GM18520 (cell line): ENCODE measurements around the gene IGFBP4.

Experiments used
- ATAC-seq: cut with Tn5 transposase; IDR thresholded peaks from one replicate; pipeline ENCODE4 v1.9.1; 2021; ENCODE audit not compliant: unreplicated experiment

The IGFBP4 gene

DNA sequence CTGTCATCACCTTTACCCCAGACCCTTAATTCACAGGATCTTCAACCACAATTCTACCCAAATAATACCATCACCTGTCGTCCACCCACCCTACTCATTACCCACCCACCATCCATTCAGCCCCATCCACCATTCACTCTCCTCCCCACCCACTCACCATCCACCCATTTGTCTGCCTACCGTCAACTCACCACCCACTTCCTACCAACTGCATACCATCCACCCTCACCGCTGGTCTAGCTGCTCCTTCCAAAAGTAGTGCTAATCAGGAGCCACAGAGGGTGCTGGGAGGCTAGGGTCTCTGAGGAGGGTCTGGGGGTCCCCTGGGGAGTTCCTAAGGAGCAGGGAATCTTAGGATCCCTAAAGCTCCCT, 12.0 kb upstream of the IGFBP4 start:
- ATAC-seq, result no peak

DNA sequence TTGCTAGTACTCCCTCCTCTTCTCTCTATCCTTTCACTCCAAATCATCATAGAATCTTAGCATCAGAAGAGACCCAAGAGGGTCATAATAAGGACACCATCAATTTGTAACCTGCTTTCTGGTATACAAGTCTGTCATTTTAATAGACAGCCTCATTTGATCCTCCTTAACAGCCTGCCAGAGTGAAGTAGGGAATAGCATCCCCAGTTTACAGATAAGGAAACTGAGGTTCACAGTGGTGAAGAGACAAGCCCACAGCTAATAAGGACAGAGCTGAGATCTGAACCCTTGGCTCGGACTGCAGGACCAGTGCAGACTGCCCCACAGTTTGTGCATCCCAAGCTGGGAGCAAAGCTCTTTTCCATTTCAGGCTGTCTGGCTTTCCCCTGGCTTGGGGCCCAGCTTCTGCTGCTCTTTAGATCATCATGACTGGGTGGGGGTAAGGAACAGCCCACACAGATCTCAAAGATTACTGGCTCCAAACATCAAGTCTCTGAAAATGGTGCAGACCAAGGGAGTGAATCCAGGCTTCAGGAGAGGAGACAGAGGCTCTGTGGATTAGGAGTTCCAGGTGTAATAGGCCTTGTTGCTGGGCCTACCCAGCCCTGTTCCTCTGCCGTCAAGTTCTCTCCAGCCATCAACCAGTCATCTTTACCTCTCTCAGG, 10.3 kb upstream of the IGFBP4 start:
- no peak for ATAC-seq

DNA sequence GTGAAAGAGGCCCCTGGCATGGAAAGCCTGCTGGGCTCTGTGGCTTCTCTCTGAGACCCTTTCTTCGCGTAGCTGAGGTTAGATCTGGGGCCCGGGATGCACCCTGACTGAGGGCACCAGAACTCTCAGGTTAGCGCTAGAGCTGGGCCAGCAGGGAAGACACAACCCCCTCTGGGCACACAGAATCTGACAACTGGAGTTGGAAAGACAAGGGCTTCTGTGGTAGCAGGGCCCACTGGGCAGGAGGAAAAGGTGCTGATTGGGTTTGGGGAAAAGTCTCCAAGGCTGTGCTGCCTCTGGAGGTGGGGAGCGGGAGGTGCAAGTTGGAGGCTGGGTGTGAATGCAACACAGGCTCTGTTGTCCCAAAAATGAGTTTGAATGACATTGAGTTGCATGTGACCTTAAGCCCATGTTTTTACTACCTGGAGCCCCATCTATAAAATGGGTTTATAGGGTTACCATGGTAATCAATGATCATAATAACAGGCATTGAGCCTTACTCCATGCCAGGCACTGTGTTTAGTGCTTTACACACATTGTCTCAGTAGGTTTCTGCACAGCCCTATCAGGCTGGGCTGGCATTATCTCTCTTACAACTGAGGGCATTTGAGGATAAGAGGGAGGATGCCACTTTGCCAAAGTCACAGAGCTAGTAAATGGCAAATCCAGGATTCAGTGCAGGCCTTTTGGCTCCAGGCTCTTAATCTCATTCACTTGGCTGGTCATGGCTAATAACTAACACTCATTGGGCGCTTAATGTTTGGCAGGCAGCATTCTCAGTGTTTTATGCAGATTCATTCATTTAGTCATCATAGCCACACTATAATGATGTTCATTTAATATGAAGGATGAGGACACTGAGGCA, 9.5 kb upstream of the IGFBP4 start:
- ATAC-seq, result no peak

DNA sequence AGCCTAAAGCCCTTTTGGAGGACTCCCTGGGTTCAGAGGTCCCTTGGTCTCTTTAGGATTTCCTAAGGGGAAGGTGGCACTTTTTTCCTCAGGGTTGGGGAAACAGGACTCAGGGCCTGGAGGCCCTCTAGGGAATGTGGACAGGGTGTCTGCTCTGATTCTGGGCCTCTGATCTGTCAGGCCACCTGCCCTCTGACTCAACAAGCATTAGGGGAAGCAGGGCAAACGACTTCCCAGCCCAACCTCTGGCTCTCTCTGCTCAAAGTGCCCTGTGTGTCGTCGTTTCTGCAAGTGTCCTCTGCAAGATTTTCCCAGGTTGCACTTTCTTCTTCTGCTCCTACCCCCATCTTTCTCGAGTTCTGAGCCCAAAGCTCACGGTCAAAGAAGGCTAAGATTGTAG, 6.6 kb upstream of the IGFBP4 start:
- ATAC-seq, result no peak

DNA sequence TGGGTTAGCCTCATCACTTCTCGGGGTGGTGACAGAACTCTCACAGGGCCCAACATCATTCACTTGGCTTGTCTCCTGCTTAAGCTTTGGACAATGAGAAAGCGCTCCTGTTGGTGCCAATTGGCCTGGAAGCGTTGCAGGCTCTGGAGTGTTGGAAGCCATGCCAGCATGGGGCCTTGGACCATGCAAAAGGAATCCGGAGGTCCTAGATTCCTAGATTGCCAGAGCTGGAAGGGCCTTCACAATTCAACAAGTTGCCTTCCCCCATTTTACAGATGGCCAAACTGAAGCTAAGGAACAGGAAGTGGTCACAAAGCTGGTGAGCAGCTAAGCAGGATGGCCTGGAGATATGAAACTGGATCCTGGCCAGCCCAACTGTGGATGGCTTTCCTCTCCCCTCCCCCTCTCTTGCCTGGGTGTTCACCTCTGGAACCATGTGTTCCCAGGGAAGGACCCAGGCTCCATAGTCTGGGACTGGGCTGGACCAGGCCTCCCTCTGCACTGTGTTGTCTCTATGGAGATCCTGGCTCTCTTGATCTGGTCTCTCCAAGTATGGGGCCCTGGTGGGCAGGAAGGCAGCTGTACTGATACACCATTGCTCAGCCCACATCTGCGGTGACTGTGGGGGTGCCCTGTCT, 6.0 kb upstream of the IGFBP4 start:
- ATAC-seq, result no peak

DNA sequence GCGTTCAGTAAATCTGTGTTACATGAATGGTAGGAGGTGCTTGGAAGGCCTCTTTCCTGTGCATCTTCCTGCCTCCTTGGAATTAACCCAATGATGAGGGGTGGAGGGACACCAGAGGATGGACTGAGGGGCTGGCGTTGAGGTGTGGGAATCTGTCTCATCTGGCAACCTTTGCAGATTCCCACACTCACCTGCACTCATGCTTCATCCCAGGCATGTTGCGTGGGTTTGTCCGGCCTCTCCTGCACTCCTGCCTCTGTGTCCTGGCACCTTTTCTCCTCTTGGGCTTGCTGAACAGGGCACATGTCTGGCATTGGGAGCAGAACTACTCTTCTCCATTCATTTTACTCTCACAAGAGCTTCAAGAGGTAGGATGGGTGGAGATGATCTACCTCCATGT, 3.1 kb upstream of the IGFBP4 start:
- ATAC-seq, result no peak

DNA sequence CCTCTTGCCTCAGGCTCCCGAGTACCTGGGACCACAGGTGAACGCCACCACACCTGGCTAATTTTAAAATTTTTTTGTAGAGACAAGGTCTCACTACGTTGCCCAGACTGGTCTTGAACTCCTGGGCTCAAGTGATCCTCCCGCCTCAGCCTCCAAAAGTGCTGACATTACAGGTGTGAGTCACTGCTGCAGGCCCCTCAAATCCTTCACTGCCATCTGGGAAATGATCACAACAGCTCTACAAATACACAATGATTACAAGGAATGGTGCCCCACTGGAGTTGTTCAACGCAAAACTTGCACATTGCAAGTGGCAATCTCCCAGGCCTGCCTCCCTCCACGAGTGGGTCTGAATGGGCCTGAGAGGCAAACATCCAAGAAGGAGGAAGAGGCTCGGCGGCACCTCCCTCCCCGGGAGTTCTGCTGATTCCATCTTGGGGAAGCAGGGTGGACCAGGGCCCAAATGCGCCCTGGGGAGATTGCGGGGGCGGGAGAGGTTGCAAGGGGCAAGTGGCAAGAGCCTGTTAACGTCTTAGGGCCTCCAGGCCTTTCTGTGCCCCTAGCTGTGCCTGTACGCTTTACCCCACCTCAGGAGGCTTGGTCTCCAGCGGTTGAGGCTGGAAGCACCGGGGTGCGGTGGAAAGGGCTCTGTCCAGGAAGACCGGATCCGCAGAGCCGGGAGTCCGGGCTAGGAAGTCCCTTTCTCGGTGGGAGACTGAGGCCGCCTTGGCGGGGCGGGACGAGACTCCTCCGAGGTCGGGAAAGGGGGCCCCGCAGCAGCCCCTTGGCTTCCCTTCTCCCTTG, 656 bp upstream of the IGFBP4 start:
- ATAC-seq, result no peak

DNA sequence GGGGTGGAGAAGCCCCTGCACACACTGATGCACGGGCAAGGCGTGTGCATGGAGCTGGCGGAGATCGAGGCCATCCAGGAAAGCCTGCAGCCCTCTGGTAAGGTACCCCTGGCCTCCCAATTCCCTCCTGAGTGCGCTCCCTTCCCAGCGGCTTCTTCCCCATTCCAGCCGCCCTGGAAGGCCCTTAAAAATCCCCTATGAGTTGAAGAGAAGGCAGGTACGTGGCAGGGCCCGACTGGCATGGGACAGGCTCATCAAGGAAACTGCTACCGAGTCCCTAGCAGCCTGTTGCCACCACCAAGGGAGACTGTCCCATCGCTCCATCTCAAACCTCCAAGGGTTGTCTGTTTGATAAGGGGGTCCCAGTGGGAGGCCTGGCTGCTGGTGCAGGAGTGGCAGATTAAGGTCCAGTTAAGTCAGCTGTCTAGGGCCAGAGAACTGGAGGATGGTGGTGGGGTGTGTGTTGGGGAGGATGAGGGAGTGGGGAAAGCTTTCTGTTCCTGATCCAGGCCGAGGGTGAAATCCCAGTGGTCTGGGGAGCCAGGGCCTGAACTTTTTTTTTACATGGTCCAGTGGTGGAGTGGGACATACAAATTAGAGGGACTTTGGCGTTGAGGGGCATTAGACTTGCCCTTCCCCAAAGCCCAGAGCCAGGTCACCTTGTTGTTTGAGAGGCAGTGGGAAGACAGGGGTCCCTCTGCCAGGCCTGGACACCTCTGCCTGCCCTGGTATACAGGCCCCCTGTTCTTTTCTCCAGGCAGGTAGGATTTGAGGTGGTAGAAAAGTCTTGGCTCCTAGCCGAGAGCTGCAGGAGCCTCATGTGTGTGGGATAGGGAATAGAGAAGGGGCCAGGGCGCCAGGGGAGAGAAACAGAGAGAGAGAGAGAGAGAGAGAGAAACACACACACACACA, 994 bp downstream of the IGFBP4 start:
- no peak for ATAC-seq

DNA sequence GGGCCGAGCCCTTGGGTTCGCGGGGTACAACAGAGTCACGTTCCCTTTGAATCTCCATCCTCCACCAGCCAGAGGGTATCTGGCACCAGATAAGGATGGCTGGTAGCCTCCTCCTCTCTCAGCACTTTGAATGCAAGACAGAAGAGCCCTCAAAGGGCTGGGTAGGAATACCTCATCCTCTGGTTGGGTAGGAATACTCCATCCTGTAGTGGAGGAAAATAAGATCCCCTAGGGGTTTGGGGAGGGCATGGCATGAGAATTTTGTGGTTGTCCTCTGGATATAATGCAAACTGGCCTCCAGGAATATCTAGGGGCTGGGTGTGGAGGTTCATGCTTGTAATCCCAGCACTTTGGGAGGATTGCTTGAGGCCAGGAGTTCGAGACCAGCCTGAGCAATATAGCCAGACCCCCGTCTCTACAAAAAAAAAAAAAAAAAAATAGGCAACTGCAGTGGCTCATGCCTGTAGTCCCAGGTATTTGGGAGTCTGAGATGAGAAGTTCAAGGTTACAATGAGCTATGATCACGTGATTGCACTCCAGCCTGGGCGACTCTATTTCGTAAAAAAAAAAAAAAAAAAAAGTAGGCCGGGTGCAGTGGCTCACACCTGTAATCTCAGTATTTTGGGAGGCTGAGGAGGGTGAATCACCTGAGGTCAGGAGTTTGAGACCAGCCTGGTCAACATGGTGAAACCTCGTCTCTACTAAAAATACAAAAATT, 2.7 kb downstream of the IGFBP4 start:
- no peak for ATAC-seq

DNA sequence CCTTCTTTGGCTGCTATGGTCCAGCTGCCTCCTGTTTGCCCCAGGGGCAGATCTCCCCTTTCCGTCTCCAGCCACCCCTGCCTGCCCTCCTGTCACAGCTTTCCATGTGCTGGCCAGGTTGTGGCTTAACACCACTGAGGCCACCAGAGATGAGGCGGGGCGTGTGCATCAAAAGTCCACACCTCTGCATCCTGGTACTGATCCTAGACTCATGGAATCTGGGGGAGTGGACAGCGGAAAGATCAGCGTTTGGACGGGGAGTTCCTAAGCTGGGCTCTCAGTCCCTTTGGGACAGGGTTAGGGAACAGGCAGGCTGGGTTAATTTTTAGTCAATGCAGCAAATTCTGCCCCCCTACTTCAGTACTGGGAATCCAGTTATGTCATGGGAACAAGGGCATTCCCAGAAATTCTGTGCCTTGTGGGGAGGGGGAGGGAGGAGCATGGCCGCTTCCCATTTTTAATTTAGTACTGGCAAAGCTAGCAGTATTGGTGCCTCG, 3.9 kb downstream of the IGFBP4 start:
- no peak for ATAC-seq

DNA sequence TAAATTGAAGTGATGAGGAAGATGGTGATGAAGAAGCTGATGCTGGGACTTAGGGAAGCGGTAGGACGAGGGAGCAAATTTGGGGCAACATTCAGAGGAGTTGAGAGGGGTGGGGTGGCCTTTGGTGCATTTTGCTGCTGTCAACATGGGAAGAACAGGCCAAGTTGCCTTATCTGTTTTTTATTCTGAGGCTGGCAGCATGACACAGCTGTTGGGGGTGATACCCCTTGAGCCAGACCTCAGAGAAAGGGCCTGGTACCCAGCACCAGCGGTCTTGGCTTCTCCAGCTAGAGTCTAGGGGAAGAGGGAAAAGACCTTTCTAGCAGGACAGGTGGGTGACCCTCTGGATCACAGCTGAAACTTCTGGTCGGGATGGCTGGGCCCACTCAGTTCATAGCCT, 4.6 kb downstream of the IGFBP4 start:
- ATAC-seq, result no peak

DNA sequence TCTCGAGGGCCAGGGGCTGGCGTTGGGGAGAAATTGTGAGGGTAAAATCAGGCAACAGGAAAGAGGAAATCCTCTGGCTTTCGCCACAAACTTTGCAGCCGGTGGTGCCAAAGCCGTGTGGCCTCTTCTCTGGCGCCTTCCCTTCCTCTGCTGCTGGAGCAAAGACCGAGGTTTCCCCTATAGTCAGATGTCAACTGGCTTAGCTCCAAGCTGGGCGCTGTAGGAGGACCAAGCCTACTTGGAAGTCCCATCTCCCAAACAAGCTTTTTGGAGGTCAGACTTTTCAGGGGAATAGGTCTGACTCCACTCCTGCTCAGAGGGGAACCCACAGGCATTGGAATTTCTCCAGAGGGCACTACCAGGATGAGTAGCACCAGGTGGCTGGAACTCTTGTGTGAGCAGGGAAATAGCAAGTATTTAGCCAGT, 5.0 kb downstream of the IGFBP4 start:
- no peak for ATAC-seq

DNA sequence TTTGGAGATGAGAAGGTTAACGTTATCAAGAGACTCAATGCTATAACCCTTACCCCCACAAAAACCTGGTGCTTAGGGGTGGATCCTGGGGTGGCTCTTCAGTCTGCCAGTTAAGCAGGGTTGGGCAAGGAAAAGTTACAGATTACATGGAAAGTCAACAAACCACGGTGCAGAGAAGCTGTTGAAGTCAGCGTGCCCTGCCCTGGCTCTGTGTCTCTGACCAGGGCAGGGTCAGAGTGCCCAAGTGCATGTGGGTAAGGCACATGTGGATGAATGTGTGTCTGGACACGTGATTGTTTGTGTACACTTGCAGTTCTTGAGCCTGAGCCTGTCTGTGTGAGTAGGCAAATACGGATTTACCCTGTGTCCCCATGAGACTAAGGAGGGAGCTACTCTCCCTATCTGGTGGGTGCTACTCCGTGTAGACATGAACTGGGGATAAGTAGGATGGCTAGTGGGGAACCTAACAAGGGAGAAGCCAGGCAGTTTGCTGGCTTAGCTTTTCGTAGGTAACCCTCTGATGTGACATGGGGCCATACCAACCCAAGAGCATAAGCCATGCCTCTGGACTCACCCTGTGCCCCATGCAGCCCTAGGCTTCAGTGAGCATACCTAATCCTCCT, 5.5 kb downstream of the IGFBP4 start:
- ATAC-seq, result no peak

DNA sequence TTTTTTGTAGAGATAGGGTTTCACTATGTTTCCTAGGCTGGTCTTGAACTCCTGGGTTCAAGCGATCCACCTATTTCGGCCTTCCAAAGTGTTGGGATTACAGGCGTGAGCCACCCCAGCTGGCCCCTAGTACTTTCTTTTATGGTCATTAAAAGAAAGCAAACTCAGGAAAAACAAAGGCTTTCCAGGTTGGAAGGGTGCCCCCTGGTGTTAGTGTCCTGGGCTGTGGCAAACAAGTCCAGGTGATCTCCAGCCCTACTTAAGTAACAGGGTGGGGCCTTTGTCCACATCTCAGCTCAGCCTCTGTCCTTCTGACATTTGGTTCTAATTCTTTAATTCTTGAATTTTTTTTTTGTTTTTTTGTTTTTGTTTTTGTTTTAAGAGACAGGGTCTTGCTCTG, 6.9 kb downstream of the IGFBP4 start:
- ATAC-seq, result no peak

DNA sequence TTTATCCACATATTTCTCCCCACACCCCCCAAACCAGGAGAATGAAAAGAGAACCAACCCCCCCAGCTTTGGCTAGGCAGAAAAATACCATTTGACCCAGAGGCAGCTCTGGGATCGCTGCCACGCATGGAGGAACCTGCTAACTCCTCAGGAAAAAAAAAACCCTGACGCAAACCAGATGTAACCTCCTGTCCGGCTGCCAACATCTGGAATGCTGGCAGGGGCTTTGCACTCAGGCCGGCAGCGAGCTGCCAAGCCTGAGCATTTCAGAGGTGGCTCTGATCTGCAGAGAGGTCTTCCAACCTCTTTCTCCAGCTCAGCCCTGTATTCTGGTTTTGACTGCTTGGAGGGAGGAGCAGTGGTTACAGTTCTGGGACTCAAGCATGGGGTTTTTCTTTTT, 8.2 kb downstream of the IGFBP4 start:
- no peak for ATAC-seq

DNA sequence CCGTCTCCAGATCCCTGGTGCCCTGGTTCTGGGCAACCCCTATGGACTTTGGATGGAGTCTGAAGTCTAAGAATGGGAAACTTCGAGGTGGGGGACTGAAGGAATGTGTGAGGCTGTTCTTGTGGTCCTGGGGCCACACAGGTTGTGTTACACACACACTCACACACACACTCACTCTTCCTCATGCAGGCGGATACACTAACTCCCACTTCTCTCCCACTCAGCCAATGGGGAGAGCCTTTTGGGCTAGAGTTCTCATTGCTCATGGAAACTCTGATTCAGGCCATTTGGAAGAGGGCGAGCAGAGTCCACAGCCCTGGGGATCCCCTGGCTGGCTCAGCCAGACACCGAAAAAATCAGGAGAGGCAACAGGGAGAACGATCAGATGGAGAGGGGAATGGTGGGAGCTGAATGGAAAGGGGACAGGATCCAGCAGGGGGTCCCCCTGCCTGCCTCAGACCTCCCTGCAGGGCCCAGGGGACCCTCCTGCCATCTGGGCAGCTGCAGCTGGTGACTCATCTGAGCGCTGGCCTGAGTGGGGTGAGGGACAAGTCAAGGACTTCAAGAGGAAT, 9.1 kb downstream of the IGFBP4 start:
- ATAC-seq, result no peak

DNA sequence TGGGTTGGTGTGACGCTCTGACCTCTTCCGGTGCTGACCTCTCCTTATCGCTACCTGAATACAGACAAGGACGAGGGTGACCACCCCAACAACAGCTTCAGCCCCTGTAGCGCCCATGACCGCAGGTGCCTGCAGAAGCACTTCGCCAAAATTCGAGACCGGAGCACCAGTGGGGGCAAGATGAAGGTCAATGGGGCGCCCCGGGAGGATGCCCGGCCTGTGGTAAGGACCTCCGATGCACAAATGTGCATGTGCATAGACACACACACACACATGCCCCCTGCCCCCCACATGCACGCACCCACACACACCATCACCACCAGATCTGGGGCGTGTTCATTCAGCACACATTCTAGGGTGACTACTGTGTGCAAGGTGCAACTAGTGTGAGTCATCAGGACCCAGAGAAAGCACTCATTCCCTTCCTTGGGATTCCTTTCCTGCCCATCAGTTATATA, 9.7 kb downstream of the IGFBP4 start:
- no peak for ATAC-seq

DNA sequence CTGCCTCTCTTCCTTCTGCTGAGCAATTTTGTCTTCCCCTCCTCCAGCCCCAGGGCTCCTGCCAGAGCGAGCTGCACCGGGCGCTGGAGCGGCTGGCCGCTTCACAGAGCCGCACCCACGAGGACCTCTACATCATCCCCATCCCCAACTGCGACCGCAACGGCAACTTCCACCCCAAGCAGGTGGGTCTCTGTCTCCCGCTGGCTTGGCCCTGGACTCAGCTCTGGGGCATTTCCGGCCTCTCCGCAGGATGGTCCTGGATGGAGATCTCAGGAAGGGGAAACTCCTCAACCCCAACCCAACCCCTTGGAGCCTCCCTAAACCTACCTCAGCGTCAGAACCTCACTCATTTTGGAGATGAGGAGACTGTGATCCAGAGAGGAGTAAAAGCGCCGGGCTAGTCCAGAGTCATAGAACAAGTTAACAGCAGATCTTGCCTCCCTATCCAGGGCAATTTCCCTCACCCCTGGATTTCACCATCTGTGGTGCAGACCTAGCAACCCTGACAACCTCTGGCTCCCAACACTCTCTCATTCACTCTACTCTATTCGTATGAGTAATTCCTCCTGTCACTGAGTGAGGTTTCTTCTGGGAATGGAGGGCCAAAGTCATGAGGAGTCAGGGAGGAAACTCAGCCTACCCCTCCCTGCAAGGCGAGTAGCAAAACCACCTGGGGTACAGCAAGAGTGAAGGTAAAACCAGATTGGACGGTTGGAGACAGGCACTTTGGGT, 10.8 kb downstream of the IGFBP4 start:
- no peak for ATAC-seq
